HepG2 (cell line): ENCODE data around the gene SLC2A6. TPM values are rescaled to one million over a fixed set of nuclear protein-coding genes. Genes with fewer than 3 reads are reported as not detected.

Source experiments
- ATAC-seq: fragments of 200-7000 bp; cut with Tn5 transposase; 3 replicates; pipeline ENCODE4 v1.9.1; 2020; ENCODE audit warnings: mild to moderate bottlenecking, moderate library complexity
- BruUV-seq: library from RNA; stranded (reverse); fragments of 400-500 nt; replicated peaks from 2 replicates; lab custom pipeline; 2021; lab: Mats Ljungman, UMichigan
- CTCF ChIA-PET: fragments of 300-600 bp; formaldehyde crosslinking; extraction: SDS; loops from one replicate; lab custom pipeline; 2021; ENCODE audit warnings: low total read pairs, inconsistent platforms, low intra/inter-chr PET ratio; lab: Yijun Ruan, JAX
- POLR2A ChIA-PET: fragments of 350-600 bp; sonication (Branson Sonifier 250); formaldehyde crosslinking; loops from one replicate; lab custom pipeline; 2020; ENCODE audit warnings: antibody characterized with exemption, inconsistent platforms; lab: Yijun Ruan, JAX
- DNase-seq: peaks from one replicate; pipeline ENCODE4 v3.0.0-alpha.2; 2015; ENCODE audit warnings: low spot score
- FAIRE-seq: peaks from 3 replicates; lab custom pipeline; 2011; peaks lifted over from hg19 to GRCh38; lab: Jason Lieb, UNC
- H2AFZ ChIP-seq: one replicate; pipeline ENCODE4 v1.6.1; 2011; ENCODE audit warnings: low read length, inconsistent platforms
- H3K27ac ChIP-seq: fragments of 300-600 bp; 3 replicates; pipeline ENCODE4 v1.8.0; 2011; ENCODE audit warnings: mixed run types, mild to moderate bottlenecking, mixed read lengths, low read length, inconsistent platforms; ENCODE audit not compliant: insufficient read depth; ENCODE audit errors: extremely low read length
- H3K27me3 ChIP-seq, 2 experiments: fragments of 200-600 bp in 1 of 2; 2 replicates in 1 of 2; 3 replicates in 1 of 2; pipeline versions ENCODE4 v1.6.0 to v1.8.0; 2011; ENCODE audit warnings: low read length in 2 of 2, mild to moderate bottlenecking in 2 of 2, moderate library complexity in 2 of 2, inconsistent platforms in 1 of 2; ENCODE audit not compliant: insufficient read depth in 2 of 2, control insufficient read depth in 1 of 2
- H3K36me3 ChIP-seq, 2 experiments: fragments of 200-600 bp in 1 of 2; replicated peaks in 1 of 2; 2 replicates in 1 of 2; 3 replicates in 1 of 2; pipeline versions ENCODE4 v1.5.1 to v1.8.0; 2011; ENCODE audit warnings: low read length in 2 of 2, inconsistent platforms in 1 of 2; ENCODE audit not compliant: insufficient read depth in 2 of 2, control insufficient read depth in 1 of 2
- H3K4me1 ChIP-seq: 2 replicates; pipeline ENCODE4 v1.5.1; 2012; ENCODE audit warnings: low read length, inconsistent platforms; ENCODE audit not compliant: insufficient read depth
- H3K4me2 ChIP-seq: 2 replicates; pipeline ENCODE4 v1.6.0; 2011; ENCODE audit warnings: low read depth, low read length, inconsistent platforms
- H3K4me3 ChIP-seq, 3 experiments: fragments of 200-600 bp in 1 of 3; sonication (generic), shearing (Covaris generic) in 1 of 3; replicated peaks in 1 of 3; 2 replicates each; pipeline ENCODE4 v1.5.1; 2011 to 2016; ENCODE audit warnings: low read length in 3 of 3, inconsistent platforms in 2 of 3, low read depth in 2 of 3, mild to moderate bottlenecking in 2 of 3, control low read depth in 1 of 3, mixed read lengths in 1 of 3; ENCODE audit not compliant: insufficient read depth in 1 of 3
- H3K79me2 ChIP-seq: one replicate; pipeline ENCODE4 v1.6.1; 2011; ENCODE audit warnings: low read length, inconsistent platforms; ENCODE audit not compliant: insufficient read depth
- H3K9ac ChIP-seq: 2 replicates; pipeline ENCODE4 v1.6.0; 2011; ENCODE audit warnings: mild to moderate bottlenecking, low read depth, low read length, inconsistent platforms; ENCODE audit not compliant: insufficient read depth
- H3K9me3 ChIP-seq: 2 replicates; pipeline ENCODE4 v1.5.1; 2012; ENCODE audit warnings: mild to moderate bottlenecking, low read length
- H4K20me1 ChIP-seq: 2 replicates; pipeline ENCODE4 v1.6.0; 2011; ENCODE audit warnings: inconsistent platforms, mild to moderate bottlenecking, low read length, moderate library complexity; ENCODE audit not compliant: insufficient read depth
- AGO2 ChIP-seq: fragments of 200-400 bp; formaldehyde crosslinking; optimal IDR thresholded peaks from 2 replicates; pipeline ENCODE3; 2017; ENCODE audit warnings: mild to moderate bottlenecking, low read depth, low read length, moderate library complexity
- FOXM1 ChIP-seq: sonication (generic); formaldehyde crosslinking; IDR thresholded peaks from 2 replicates; pipeline ENCODE4 v1.5.0; 2020; ENCODE audit warnings: missing genetic modification reagents
- KDM2A ChIP-seq: sonication (generic); formaldehyde crosslinking; IDR thresholded peaks from 2 replicates; pipeline ENCODE4 v1.4.0; 2020; ENCODE audit warnings: low read depth, missing genetic modification reagents, borderline replicate concordance
- POLR2G ChIP-seq: fragments of 200-400 bp; formaldehyde crosslinking; IDR thresholded peaks from 2 replicates; pipeline ENCODE4 v1.6.1; 2018; ENCODE audit warnings: mild to moderate bottlenecking, low read depth, low read length, moderate library complexity
- SOX13 ChIP-seq, 3 experiments: fragments of 450-650 bp in 1 of 3; sonication (generic) in 1 of 3; formaldehyde crosslinking in 1 of 3; IDR thresholded peaks in 2 of 3; conservative IDR thresholded peaks in 1 of 3; 2 replicates each; pipeline versions ENCODE4 v1.5.0 to v1.6.1; 2016 to 2020; ENCODE audit warnings: antibody characterized with exemption in 1 of 3, mild to moderate bottlenecking in 1 of 3, missing compliant biosample characterization in 1 of 3, missing genetic modification reagents in 1 of 3, moderate library complexity in 1 of 3
- ZFX ChIP-seq: sonication (generic); formaldehyde crosslinking; IDR thresholded peaks from 2 replicates; pipeline ENCODE4 v1.4.0; 2020; ENCODE audit warnings: mild to moderate bottlenecking, low read depth, missing genetic modification reagents, moderate library complexity
- ZNF180 ChIP-seq: sonication (generic); formaldehyde crosslinking; IDR thresholded peaks from 2 replicates; pipeline ENCODE4 v1.4.0; 2020; ENCODE audit warnings: low read depth, missing genetic modification reagents, borderline replicate concordance
- ZNF367 ChIP-seq: sonication (generic); formaldehyde crosslinking; IDR thresholded peaks from 2 replicates; pipeline ENCODE4 v1.4.0; 2020; ENCODE audit warnings: missing genetic modification reagents, borderline replicate concordance
- ZNF577 ChIP-seq: sonication (generic); formaldehyde crosslinking; IDR thresholded peaks from 2 replicates; pipeline ENCODE4 v1.4.0; 2020; ENCODE audit warnings: mild to moderate bottlenecking, low read depth, missing genetic modification reagents, borderline replicate concordance
- WGBS: methylation state at CpG from one replicate; pipeline ENCODE4 v1.1.6; 2017; ENCODE audit warnings: low lambda C conversion rate; 5-methylcytosine and 5-hydroxymethylcytosine counted together
- in situ Hi-C: cut with HindIII; loops from 2 replicates; pipeline ENCODE4 v1.10.0; 2017; ENCODE audit warnings: low pct_unique_long_range_greater_than_20kb; ENCODE audit not compliant: extremely low pct_ligation_motif_present
- intact Hi-C: fragments of 100-400 bp; cut with micrococcal nuclease; formaldehyde crosslinking; loops from one replicate; pipeline ENCODE4 v1.10.0; 2022; ENCODE audit not compliant: unreplicated experiment
- polyA plus RNA-seq, 8 experiments: library from polyadenylated mRNA; depleted of rRNA in 3 of 8; stranded (reverse) in 7 of 8; unstranded in 1 of 8; fragments of >200 nt; fragmentation: Illumina TruSeq in 4 of 8; extraction: Trizol in 4 of 8; gene quantifications; 2 replicates each; pipeline versions ENCODE4 v1.2.1 to v1.2.3, GENCODE V29; 2011 to 2016; ENCODE audit warnings: low read depth in 4 of 8, missing spikeins in 1 of 8, mixed read lengths in 1 of 8; ENCODE audit not compliant: insufficient read depth in 1 of 8
- total RNA-seq, 5 experiments: library from RNA; depleted of rRNA; stranded (reverse); fragments of >200 nt; fragmentation: Illumina TruSeq; extraction: Trizol; gene quantifications; 2 replicates each; pipeline ENCODE4 v1.2.3, GENCODE V29; 2016; ENCODE audit warnings: low read depth in 1 of 5

Gene SLC2A6
- total and polyA plus RNA-seq, 2 of the 13 experiments (the other 11 are each of a cell fraction or from before 2014, with no cell fraction given): 4.1 to 15.0 TPM

GRCh38 chr9:133468777-133469421, 10.0 kb downstream of the SLC2A6 start:
- ATAC-seq: peak; percentile 4
- POLR2A ChIA-PET: interaction anchor here (1.2 to 1.9 kb wide), 3 partner anchors 8 to 10 kb away, joined by 6 to 9 read pairs (median 8); partner anchors contain the start of genes CACFD1 and SLC2A6
- intact Hi-C loops (no loop called here), in situ Hi-C loops (no loop called here)
- no peak for FAIRE-seq
- Histone ChIP-seq H3K4me3 (no peak overlapping the region), H3K9ac (no peak overlapping the region), H2AFZ (no peak overlapping the region), H3K36me3 (peaks cover 4 to 8% of the 10 kb centered on the region in 2 experiments; a peak in 3 of 5 replicates), H3K4me1 (peaks cover 10% of the 10 kb centered on the region; the same call in 1 of the 2 replicates), H3K4me2 (no peak overlapping the region), H3K27ac (no peak overlapping the region), H4K20me1 (no peaks in the 10 kb centered on the region), H3K27me3 (no peaks in the 10 kb centered on the region), H3K79me2 (no peaks in the 10 kb centered on the region), H3K9me3 (no peaks in the 10 kb centered on the region)
- no TSS peak for BruUV-seq
- no peak for TF ChIP-seq ZNF367 (CRISPR knock-in tag)
- TF ChIP-seq POLR2G: peak; percentile 18; the same call in 1 of the 2 replicates
- TF ChIP-seq KDM2A (CRISPR knock-in tag): 0 out of 2 replicates have a peak, but pooled peaks have one; percentile 10
- no peak for TF ChIP-seq FOXM1 (CRISPR knock-in tag)
- no peak for TF ChIP-seq ZNF577 (CRISPR knock-in tag)
- no peak for TF ChIP-seq SOX13 (IDR thresholded peaks at IDR 0.05)
- no peak for TF ChIP-seq SOX13 (CRISPR knock-in tag; conservative IDR thresholded peaks at IDR 0.05 in 1 of 2, IDR thresholded peaks at IDR 0.05 in 1 of 2)
- CTCF ChIA-PET: no interaction called here
- WGBS: no CpG with 5 or more reads among the region's 6 CpGs
- DNase-seq: no peak

DNA sequence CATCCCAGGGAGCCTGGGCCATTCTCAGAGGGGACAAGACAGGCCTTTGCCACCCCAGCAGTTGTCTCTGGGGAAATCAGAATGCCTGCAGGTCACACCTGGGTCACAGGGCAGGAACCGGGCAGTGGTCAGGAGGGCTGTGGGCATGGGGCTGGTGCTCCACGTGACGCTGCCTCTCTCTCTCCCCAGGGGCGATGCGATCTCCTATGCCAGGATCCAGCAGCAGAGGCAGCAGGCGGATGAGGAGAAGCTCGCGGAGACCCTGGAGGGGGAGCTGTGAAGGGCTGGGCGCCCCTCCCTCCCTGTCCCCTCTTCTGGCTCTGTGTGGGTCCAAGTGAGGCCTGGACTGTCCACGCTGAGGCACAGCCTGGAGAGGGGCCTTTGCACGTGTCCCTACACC, 10.5 kb downstream of the SLC2A6 start:
- peaks cover 9 to 13% of the 10 kb centered on the region in 2 experiments; a peak in 3 of 5 replicates for H3K36me3 ChIP-seq
- intact Hi-C loops (no loop called here), in situ Hi-C loops (no loop called here)
- H3K4me3 ChIP-seq: no peak overlapping the region
- DNase-seq (no peak), FAIRE-seq (no peak), ATAC-seq (peak; percentile 5; the same call in 1 of the 3 replicates)
- H3K4me1 ChIP-seq: peaks cover 10% of the 10 kb centered on the region; the same call in 1 of the 2 replicates
- no peaks in the 10 kb centered on the region for H3K27me3 ChIP-seq
- no peak overlapping the region for H3K9ac ChIP-seq
- ChIA-PET POLR2A (interaction anchor here (1.9 kb wide), 1 partner anchor 9 kb away, joined by 9 read pairs; the partner anchor contains the start of gene CACFD1), CTCF (no interaction called here)
- no peak overlapping the region for H2AFZ ChIP-seq
- H3K27ac ChIP-seq: no peak overlapping the region
- H3K9me3 ChIP-seq: no peaks in the 10 kb centered on the region
- no peaks in the 10 kb centered on the region for H4K20me1 ChIP-seq
- no peak overlapping the region for H3K4me2 ChIP-seq
- WGBS: 89% methylated on average over 6 of the region's 11 CpGs
- BruUV-seq: no TSS peak
- H3K79me2 ChIP-seq: no peaks in the 10 kb centered on the region
- TF ChIP-seq AGO2: peak; percentile 36
- TF ChIP-seq ZNF180 (CRISPR knock-in tag): no peak
- 0 out of 2 replicates have a peak, but pooled peaks have one; percentile 1 for TF ChIP-seq ZFX
